Spleen (tissue), 7 donors: ENCODE results near the gene ZNF117.
A peak's percentile ranks its signal among the peaks of the same experiment; 100 is the strongest.

Experiments
- POLR2AphosphoS5 ChIP-seq, 3 donors: sonication (generic); formaldehyde crosslinking; IDR thresholded peaks; one replicate each; pipeline ENCODE4 v1.5.1; 2017; ENCODE audit warnings: antibody characterized with exemption in 3 of 3
- TF ChIP-seq, protein P1 (sequence below), 11 experiments: fragments of 200-600 bp in 7 of 11; fragments of 450-650 bp in 4 of 11; sonication (generic) in 4 of 11; IDR thresholded peaks in 8 of 11; conservative IDR thresholded peaks in 3 of 11; 1 replicate in 7 of 11; 2 replicates in 4 of 11; pipeline versions ENCODE4 v1.4.0 to v1.8.0; 2016 to 2021; ENCODE audit warnings: antibody characterized with exemption in 11 of 11, inconsistent platforms in 4 of 11, mild to moderate bottlenecking in 1 of 11
- donor health status: DM: no; HTN: no; CAD: no; lungs with moderate emphysema.
- donor health status: DM: no; HTN: no; CAD: no.
- donor health status: DM: no; HTN: no; CAD: no.

DNA sequence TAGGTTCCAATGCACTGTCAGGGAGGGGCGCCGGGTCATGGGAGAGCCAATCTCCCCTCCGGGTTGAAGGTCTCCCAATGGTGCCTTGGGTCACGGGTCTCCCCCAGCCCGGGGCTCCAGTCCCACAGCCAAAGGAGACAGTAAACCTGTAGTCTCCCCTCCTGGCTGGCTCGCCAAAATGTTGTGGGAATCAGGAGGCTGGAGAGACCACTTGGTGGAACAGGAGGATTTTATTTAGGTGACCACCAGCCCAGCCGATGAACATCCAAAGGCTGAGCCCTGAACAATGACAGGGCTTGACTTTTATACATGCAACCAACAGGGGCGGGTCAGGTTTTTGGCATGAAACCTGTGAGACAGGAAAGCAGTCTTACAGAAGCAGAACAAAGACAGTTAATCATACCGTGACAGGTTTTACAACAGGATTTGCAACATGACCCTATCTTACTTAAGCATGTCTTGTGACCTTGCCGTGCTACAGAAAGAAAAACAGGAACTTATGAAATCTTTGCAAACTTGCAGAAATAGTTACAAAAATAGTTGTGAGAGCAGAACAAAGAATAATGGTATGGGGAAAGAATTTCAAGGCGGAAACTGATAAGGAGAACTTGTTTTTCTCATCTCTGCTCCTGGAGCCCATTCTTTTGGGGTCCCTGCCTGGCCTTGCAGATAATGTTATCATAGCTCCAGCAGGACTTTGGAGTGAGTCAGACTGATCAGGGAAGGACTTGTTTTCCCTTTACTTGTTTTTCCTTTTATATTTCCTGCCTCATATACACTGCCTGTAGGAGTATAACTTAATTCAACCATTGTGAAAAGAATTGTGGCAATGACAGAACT lies 8.5 kb upstream of the ZNF117 start:
- TF ChIP-seq, protein P1, sequence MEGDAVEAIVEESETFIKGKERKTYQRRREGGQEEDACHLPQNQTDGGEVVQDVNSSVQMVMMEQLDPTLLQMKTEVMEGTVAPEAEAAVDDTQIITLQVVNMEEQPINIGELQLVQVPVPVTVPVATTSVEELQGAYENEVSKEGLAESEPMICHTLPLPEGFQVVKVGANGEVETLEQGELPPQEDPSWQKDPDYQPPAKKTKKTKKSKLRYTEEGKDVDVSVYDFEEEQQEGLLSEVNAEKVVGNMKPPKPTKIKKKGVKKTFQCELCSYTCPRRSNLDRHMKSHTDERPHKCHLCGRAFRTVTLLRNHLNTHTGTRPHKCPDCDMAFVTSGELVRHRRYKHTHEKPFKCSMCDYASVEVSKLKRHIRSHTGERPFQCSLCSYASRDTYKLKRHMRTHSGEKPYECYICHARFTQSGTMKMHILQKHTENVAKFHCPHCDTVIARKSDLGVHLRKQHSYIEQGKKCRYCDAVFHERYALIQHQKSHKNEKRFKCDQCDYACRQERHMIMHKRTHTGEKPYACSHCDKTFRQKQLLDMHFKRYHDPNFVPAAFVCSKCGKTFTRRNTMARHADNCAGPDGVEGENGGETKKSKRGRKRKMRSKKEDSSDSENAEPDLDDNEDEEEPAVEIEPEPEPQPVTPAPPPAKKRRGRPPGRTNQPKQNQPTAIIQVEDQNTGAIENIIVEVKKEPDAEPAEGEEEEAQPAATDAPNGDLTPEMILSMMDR (IDR thresholded peaks at IDR 0.05 in 8 of 11, conservative IDR thresholded peaks at IDR 0.05 in 3 of 11) = no peak
- peak in 1 of 3 donors; percentile 31 for TF ChIP-seq POLR2AphosphoS5 (IDR thresholded peaks at IDR 0.05)
